Astrocyte (in vitro differentiated cells and primary cell): Measurements from ENCODE around the gene RALGPS1. TPM values are rescaled to one million over a fixed set of nuclear protein-coding genes. Genes with fewer than 3 reads are reported as not detected.

Source experiments
- DNase-seq: peaks from one replicate; pipeline ENCODE4 v3.0.0-alpha.2; 2010; ENCODE audit warnings: low read depth
- FAIRE-seq: peaks from 2 replicates; lab custom pipeline; 2011; peaks lifted over from hg19 to GRCh38; lab: Jason Lieb, UNC
- H2AFZ ChIP-seq: 2 replicates; pipeline ENCODE4 v1.6.0; 2012; ENCODE audit warnings: low read depth, low read length, inconsistent platforms
- H3K27ac ChIP-seq: 2 replicates; pipeline ENCODE4 v1.5.1; 2011; ENCODE audit warnings: low read depth, low read length, inconsistent platforms
- H3K27me3 ChIP-seq: 2 replicates; pipeline ENCODE4 v1.6.0; 2011; ENCODE audit warnings: low read length, inconsistent platforms; ENCODE audit not compliant: insufficient read depth
- H3K36me3 ChIP-seq: 2 replicates; pipeline ENCODE4 v1.5.1; 2011; ENCODE audit warnings: low read length, inconsistent platforms; ENCODE audit not compliant: insufficient read depth
- H3K4me1 ChIP-seq: 2 replicates; pipeline ENCODE4 v1.5.1; 2011; ENCODE audit warnings: low read length, inconsistent platforms; ENCODE audit not compliant: insufficient read depth
- H3K4me2 ChIP-seq: 2 replicates; pipeline ENCODE4 v1.6.0; 2012; ENCODE audit warnings: low read length, inconsistent platforms
- H3K4me3 ChIP-seq: 2 replicates; pipeline ENCODE4 v1.5.1; 2011; ENCODE audit warnings: low read depth, mild to moderate bottlenecking, low read length, inconsistent platforms; ENCODE audit not compliant: insufficient read depth
- H3K79me2 ChIP-seq: 2 replicates; pipeline ENCODE4 v1.6.0; 2012; ENCODE audit warnings: mild to moderate bottlenecking, low read length, inconsistent platforms; ENCODE audit not compliant: insufficient read depth
- H3K9ac ChIP-seq: 2 replicates; pipeline ENCODE4 v1.6.0; 2012; ENCODE audit warnings: mild to moderate bottlenecking, low read length, inconsistent platforms
- H3K9me3 ChIP-seq: 2 replicates; pipeline ENCODE4 v1.5.1; 2012; ENCODE audit warnings: low read depth, mild to moderate bottlenecking, low read length, inconsistent platforms; ENCODE audit not compliant: insufficient read depth
- H4K20me1 ChIP-seq: 2 replicates; pipeline ENCODE4 v1.6.0; 2012; ENCODE audit warnings: low read length, inconsistent platforms; ENCODE audit not compliant: insufficient read depth
- H3K27ac Mint-ChIP-seq: one replicate; pipeline ENCODE4 v1.8.0; 2021; ENCODE audit warnings: mild to moderate bottlenecking, mixed read lengths; ENCODE audit not compliant: unreplicated experiment
- H3K27me3 Mint-ChIP-seq: one replicate; pipeline ENCODE4 v1.8.0; 2021; ENCODE audit warnings: low read depth, mixed read lengths; ENCODE audit not compliant: unreplicated experiment
- H3K36me3 Mint-ChIP-seq: one replicate; pipeline ENCODE4 v1.8.0; 2021; ENCODE audit warnings: low read depth, mixed read lengths; ENCODE audit not compliant: unreplicated experiment
- H3K4me1 Mint-ChIP-seq: one replicate; pipeline ENCODE4 v1.8.0; 2021; ENCODE audit warnings: low read depth, mixed read lengths; ENCODE audit not compliant: unreplicated experiment
- H3K4me3 Mint-ChIP-seq: one replicate; pipeline ENCODE4 v1.8.0; 2021; ENCODE audit warnings: mild to moderate bottlenecking, moderate library complexity, mixed read lengths; ENCODE audit not compliant: unreplicated experiment
- H3K9me3 Mint-ChIP-seq: one replicate; pipeline ENCODE4 v1.8.0; 2021; ENCODE audit warnings: mild to moderate bottlenecking, mixed read lengths; ENCODE audit not compliant: unreplicated experiment
- EZH2 ChIP-seq: IDR thresholded peaks from 2 replicates; pipeline ENCODE4 v1.6.1; 2012; ENCODE audit warnings: mild to moderate bottlenecking, low read length, inconsistent platforms; ENCODE audit not compliant: insufficient read depth
- total RNA-seq: library from RNA; stranded (reverse); gene quantifications from 2 replicates; pipeline ENCODE4 v1.2.1, GENCODE V29; 2021
- TF ChIP-seq, protein P1 (sequence below): IDR thresholded peaks from 2 replicates; pipeline ENCODE4 v1.5.1; 2011; ENCODE audit warnings: low read depth, mild to moderate bottlenecking, inconsistent platforms, low read length, moderate library complexity; ENCODE audit not compliant: insufficient read depth

Gene RALGPS1
- total RNA-seq, 1 donor from 2014 or later, result 2.8 TPM

DNA sequence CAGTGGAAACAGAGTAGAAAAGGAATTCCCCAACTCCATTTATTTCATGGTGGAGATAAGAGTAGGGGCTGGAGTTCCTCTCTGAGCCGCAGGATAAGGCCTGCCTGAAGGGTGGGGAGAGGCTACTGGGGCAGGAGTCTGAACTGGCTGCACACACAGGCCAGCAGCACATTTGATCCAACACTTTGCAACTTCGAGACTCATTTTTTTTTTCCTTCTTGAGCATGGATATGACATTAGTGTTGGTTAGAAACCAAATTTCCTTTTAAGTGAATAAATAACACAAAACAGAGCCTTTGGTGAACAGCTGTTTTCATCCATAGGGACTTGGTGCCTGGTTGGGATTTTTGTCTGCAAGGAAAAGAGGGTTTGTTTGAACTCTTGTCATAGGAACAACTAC lies 76.6 kb downstream of the RALGPS1 start:
- TF ChIP-seq, protein P1, sequence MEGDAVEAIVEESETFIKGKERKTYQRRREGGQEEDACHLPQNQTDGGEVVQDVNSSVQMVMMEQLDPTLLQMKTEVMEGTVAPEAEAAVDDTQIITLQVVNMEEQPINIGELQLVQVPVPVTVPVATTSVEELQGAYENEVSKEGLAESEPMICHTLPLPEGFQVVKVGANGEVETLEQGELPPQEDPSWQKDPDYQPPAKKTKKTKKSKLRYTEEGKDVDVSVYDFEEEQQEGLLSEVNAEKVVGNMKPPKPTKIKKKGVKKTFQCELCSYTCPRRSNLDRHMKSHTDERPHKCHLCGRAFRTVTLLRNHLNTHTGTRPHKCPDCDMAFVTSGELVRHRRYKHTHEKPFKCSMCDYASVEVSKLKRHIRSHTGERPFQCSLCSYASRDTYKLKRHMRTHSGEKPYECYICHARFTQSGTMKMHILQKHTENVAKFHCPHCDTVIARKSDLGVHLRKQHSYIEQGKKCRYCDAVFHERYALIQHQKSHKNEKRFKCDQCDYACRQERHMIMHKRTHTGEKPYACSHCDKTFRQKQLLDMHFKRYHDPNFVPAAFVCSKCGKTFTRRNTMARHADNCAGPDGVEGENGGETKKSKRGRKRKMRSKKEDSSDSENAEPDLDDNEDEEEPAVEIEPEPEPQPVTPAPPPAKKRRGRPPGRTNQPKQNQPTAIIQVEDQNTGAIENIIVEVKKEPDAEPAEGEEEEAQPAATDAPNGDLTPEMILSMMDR, result no peak
- TF ChIP-seq EZH2, result no peak
- Mint-ChIP-seq H3K9me3 (peaks cover 14% of the 10 kb centered on the region), H3K4me3 (no peak overlapping the region), H3K27me3 (peaks cover 19% of the 10 kb centered on the region), H3K27ac (no peak overlapping the region), H3K36me3 (peaks cover 16% of the 10 kb centered on the region), H3K4me1 (peaks cover 8% of the 10 kb centered on the region)
- no peak overlapping the region for H3K9ac ChIP-seq
- peaks cover 6% of the 10 kb centered on the region for H3K4me1 ChIP-seq
- H3K27ac ChIP-seq, result no peak overlapping the region
- H3K36me3 ChIP-seq, result no peaks in the 10 kb centered on the region
- H3K4me2 ChIP-seq, result no peak overlapping the region
- no peaks in the 10 kb centered on the region for H4K20me1 ChIP-seq
- DNase-seq (no peak), FAIRE-seq (no peak)
- peaks cover 19% of the 10 kb centered on the region for H3K27me3 ChIP-seq
- H3K9me3 ChIP-seq, result no peaks in the 10 kb centered on the region
- H3K4me3 ChIP-seq, result no peak overlapping the region
- H2AFZ ChIP-seq, result no peak overlapping the region
- no peaks in the 10 kb centered on the region for H3K79me2 ChIP-seq

DNA sequence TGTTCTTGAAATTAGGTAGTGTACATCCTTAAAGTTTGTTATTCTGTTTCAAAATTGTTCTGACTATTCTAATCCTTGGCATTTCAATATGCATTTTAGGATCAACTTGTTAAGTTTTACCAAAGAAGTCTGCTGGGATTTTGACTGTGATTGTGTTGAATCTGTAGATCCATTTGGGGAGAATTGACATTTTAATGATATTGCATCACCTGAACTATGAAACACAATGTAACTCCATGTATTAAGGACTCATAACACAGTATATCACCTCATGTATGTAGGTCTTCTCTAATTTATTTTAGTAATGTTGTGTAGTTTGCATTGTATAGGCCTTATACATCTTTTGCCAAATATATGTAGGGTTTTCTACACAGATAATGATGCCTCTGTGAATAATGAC lies 77.8 kb downstream of the RALGPS1 start:
- no peaks in the 10 kb centered on the region for H4K20me1 ChIP-seq
- Mint-ChIP-seq H3K4me1 (no peaks in the 10 kb centered on the region), H3K27me3 (peaks cover 23% of the 10 kb centered on the region), H3K36me3 (peaks cover 16% of the 10 kb centered on the region), H3K9me3 (peaks cover 18% of the 10 kb centered on the region), H3K4me3 (no peak overlapping the region), H3K27ac (no peak overlapping the region)
- TF ChIP-seq, protein P1, result no peak
- TF ChIP-seq EZH2, result no peak
- no peaks in the 10 kb centered on the region for H3K9me3 ChIP-seq
- no peaks in the 10 kb centered on the region for H3K4me1 ChIP-seq
- no peak for DNase-seq
- H3K79me2 ChIP-seq, result no peaks in the 10 kb centered on the region
- no peak overlapping the region for H3K4me3 ChIP-seq
- no peak overlapping the region for H3K4me2 ChIP-seq
- no peak overlapping the region for H2AFZ ChIP-seq
- peaks cover 19% of the 10 kb centered on the region for H3K27me3 ChIP-seq
- H3K27ac ChIP-seq, result no peak overlapping the region
- no peaks in the 10 kb centered on the region for H3K36me3 ChIP-seq
- no peak overlapping the region for H3K9ac ChIP-seq
- FAIRE-seq, result no peak

DNA sequence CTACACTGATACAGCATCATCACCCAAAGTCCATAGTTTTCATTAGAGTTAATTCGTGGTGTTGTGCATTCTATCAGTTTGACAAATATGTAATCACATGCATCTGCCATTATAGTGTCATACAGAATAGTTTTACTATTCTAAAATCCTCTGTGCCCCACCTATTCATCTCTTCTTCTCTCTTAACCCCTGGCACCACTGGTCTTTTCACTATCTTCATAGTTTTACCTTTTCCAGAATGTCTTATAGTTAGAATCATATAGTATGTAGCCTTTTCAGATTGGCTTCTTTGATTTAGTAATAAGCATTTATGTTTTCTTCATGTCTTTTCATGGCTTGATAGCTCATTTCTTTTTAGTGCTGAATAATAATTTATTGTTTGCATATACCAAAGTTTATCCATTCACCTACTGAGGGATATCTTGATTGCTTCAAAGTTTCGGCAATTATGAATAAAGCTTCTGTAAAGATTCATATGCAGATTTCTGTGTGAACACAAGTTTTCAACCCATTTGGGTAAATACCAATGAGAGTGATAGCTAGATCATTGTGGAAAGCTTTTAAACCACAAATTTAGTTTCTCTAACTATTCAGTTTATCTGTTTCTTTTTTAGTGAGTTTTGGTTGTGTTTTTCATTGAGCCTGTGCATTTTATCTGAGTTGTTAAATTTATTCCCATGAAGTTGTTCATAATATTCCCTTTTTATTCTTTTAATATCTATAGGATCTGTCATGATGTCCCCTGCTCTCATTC lies 84.9 kb downstream of the RALGPS1 start:
- TF ChIP-seq, protein P1, result no peak
- TF ChIP-seq EZH2, result no peak
- H3K4me2 ChIP-seq, result no peak overlapping the region
- H4K20me1 ChIP-seq, result no peaks in the 10 kb centered on the region
- H3K27me3 Mint-ChIP-seq, result peaks cover 4% of the 10 kb centered on the region
- no peaks in the 10 kb centered on the region for H3K36me3 Mint-ChIP-seq
- H3K9ac ChIP-seq, result no peak overlapping the region
- H3K27ac Mint-ChIP-seq, result no peak overlapping the region
- H3K27me3 ChIP-seq, result no peaks in the 10 kb centered on the region
- H3K4me1 Mint-ChIP-seq, result no peaks in the 10 kb centered on the region
- H3K4me3 ChIP-seq, result no peak overlapping the region
- no peak overlapping the region for H3K27ac ChIP-seq
- no peaks in the 10 kb centered on the region for H3K4me1 ChIP-seq
- H3K79me2 ChIP-seq, result no peaks in the 10 kb centered on the region
- FAIRE-seq (no peak), DNase-seq (no peak)
- no peak overlapping the region for H2AFZ ChIP-seq
- H3K4me3 Mint-ChIP-seq, result no peak overlapping the region
- no peaks in the 10 kb centered on the region for H3K36me3 ChIP-seq
- peaks cover 12% of the 10 kb centered on the region for H3K9me3 Mint-ChIP-seq
- no peaks in the 10 kb centered on the region for H3K9me3 ChIP-seq
